Middle frontal gyrus (tissue), 1 donor: Measurements from ENCODE around the gene CHD1.
"Not testable (repeated sequence)": the region's sequence is repeated elsewhere in the genome, so short reads cannot be mapped to it uniquely, and the experiment has no call there.

Experiments used
- DNase-seq: peaks from one replicate; pipeline ENCODE4 v3.0.0-alpha.2; 2015; ENCODE audit warnings: low spot score; ENCODE audit errors: extremely low spot score

CHD1 gene

GRCh38 chr5:98928873-98929709 lies at the start of gene CHD1:
CHD1 (minus strand) TSS chr5:98929007; CDS start chr5:98926386, 2,621 bp downstream.
- peak; percentile 96 for DNase-seq

- no peak for DNase-seq
These were observed 49.7 kb upstream of the CHD1 start for GRCh38 chr5:98978528-98978927.

- no peak for DNase-seq
These were observed 48.9 kb upstream of the CHD1 start for GRCh38 chr5:98977723-98978122.

DNA sequence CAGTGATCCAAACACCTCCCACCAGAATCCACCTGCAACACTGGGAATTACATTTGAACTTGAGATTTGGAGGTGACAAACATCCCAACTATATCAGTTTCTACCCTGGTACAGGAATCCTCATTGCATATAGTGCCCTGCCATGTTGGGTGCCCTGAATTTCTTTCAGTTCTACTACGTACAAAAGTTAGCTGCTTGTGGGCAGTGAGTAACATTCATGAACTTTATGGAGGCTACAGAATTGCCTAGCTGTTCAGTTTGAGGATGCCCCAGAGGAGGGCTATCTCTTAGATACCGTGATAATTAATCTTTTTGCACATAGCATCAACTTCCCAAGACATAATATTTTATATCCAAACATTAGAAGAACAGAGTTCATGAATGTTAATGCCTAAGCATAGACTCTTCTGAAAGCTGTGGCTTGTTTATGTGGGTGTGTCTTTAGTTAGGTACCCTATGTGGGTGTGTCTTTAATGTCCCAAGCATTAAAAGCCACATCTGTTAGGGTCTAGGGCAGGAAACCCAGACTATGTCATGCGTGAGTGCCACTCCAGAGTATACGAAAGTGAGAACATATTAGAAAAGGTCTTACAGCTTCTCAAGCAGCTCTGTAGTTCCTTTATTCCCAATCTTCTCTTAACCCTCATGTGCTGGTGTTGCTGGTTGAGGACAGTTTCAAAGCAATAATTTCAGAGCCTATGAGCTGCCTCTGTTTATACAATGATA lies 47.0 kb upstream of the CHD1 start:
- DNase-seq: no peak

DNA sequence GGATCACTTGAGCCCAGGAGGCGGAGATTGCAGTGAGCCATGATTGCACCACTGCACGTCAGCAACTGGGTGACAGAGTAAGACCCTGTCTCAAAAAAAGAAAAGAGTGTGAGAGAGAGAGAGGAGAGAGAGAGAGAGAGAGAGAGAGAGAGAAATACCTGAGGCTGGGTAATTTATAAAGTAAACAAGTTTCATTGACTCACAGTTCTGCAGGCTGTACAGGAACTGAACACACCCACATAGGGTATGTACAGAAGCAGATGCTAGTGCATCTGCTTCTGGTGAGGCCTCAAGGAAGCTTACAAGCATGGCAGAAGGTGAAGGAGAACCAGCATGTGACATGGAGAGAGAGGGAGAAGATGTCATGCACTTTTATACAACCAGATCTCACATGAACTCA lies 46.4 kb upstream of the CHD1 start:
- DNase-seq: no peak

DNA sequence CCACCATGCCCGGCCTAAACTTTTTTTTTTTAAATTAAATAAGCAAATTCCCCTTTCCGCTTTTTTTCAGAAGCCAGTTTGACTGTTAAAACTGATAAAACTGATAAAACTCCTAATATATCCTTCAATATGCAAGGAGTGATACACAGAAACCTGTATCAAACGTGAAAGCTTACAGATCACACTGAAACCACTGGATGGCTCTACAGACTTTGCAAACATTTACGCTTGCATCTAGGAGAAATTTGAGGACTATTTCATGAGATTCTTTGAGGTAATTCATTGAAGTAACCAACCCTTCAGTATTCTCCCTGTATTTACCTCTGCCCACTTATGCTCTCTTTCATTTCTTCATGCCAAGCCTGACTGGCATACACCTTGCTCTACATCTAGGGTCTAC lies 40.6 kb upstream of the CHD1 start:
- DNase-seq: no peak

DNA sequence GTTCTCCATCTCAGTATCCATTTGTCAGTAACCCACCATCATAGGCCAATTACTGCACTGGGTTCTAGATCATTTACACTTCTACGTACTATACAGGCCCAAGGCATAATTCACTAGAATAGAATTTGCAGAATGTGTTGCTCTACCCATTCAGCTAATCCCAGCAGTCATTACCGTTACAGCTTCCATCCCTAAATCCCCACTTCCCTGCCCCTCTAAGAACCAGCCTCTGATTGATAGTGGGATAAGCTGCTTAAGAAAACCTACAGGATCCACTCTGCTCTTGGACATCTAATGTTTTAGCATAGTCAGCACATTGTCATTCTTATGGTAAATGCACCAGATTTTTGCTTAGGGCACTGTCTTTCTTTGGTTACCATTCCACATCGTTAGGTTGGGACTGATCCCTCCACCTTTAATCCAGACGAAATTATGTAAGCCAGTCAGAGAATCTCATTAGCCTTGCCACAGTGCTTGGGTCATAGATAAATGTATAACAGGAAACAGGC lies 39.3 kb upstream of the CHD1 start:
- DNase-seq: no peak

DNA sequence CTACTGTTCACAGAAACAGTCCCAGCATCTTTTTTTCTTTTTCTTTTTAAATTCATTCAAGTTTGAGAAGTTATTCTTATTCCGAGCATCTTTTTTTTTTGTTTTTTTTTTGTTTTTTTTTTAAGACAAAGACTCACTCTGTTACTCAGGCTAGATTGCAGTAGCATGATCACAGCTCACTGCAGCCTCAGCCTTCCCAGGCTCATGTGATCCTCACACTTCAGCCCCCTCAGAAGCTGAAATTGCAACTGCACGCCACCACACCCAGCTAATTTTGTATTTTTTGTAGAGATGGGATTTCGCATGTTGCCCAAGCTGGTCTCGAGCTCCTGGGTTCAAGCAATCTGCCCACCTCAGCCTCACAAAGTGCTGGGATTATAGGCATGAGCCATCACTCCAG lies 36.4 kb upstream of the CHD1 start:
- DNase-seq: no peak

GRCh38 chr5:98964621-98965020 lies 35.8 kb upstream of the CHD1 start:
- DNase-seq: no peak

GRCh38 chr5:98963019-98963418 lies 34.2 kb upstream of the CHD1 start:
- DNase-seq: no peak

- no peak for DNase-seq
These were observed 33.8 kb upstream of the CHD1 start for GRCh38 chr5:98962587-98962986.

DNA sequence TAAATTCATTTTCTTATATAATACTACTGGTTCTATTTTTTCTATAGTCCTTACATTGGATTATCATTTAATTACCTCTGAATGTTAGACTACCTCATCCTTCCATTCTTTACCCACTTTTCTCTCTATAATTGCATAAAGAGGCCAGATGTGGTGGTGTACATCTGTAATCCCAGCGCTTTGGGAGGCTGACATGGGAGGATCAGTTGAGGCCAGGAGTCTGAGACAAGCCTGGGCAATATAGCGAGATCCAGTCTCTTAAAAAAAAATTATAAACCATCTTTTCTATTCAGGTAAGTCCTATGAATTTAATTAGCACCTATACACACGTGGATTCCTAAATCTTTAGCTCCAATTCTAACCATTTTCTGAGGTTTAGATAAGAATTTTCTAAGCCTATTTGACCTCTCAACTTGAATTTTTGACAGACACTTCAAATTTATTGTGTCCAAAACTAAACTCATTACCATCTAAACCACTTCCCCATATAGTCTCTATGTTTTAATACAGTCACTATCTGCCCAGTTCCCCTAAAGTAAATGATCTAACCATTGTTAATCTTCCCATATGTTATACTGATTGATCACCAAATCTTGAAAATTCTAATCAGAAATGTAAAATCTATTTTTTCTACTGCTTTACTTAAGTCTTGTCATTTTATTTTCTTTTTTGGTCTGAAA lies 33.0 kb upstream of the CHD1 start:
- no peak for DNase-seq

GRCh38 chr5:98957307-98957706 lies 28.5 kb upstream of the CHD1 start:
- no peak for DNase-seq

DNA sequence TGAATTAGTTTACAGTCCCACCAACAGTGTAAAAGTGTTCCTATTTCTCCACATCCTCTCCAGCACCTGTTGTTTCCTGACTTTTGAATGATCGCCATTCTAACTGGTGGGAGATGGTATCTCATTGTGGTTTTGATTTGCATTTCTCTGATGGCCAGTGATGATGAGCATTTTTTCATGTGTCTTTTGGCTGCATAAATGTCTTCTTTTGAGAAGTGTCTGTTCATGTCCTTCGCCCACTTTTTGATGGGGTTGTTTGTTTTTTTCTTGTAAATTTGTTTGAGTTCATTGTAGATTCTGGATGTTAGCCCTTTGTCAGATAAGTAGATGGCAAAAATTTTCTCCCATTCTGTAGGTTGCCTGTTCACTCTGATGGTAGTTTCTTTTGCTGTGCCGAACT lies 27.1 kb upstream of the CHD1 start:
- DNase-seq: not testable (repeated sequence)

DNA sequence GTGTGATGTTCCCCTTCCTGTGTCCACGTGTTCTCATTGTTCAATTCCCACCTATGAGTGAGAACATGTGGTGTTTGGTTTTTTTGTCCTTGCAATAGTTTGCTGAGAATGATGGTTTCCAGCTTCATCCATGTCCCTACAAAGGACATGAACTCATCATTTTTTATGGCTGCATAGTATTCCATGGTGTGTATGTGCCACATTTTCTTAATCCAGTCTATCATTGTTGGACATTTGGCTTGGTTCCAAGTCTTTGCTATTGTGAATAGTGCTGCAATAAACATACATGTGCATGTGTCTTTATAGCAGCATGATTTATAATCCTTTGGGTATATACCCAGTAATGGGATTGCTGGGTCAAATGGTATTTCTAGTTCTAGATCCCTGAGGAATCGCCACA lies 26.7 kb upstream of the CHD1 start:
- not testable (repeated sequence) for DNase-seq

DNA sequence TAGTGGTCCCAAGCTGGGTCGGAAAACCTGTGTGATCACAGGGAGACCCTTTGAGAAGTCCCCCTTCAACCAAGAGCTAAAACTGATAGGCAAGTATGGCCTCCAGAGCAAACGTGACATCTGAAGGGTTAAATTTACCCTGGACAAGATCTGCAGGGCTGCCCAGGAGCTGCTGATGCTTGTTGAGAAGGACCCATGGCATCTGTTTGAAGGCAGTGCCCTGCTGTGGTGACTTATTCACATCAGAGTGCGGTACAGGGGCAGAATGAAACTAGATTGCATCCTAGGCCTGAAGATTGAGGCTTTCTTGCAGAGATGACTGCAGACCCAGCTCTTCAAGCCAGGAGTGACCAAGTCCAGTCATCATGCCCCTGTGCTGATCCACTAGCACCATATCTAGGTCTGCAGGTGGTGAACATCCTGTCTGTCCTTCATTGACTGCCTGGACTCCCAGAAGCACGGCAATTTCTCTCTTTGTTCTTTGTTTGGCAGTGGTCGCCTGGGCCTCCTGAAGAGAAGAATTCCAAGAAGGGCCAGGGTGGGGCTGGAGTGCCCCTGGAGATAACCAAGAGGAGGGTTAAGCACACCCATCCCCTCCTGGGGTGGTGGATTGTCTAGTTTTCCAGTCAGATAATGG lies 25.7 kb upstream of the CHD1 start:
- DNase-seq: no peak

DNA sequence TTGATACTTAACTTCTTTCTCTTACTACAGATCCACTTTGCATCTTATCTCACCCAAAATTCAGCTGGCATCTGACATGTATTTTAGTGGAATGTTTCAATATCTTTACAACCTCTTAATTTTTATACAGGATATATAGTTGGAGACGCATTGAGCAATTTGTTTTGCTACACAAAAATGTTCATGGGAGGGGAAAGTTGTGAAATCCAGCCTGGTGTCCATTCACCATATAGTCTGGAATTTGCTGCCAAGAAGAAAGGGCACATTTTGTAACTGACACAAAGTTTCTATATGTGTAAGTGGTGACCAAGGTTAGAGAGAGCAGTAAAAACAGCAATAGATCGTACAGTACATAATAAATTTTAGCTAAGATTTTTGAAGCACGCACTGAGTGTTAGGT lies 14.0 kb upstream of the CHD1 start:
- DNase-seq: no peak

GRCh38 chr5:98941131-98941883 lies 12.5 kb upstream of the CHD1 start:
- no peak for DNase-seq

DNA sequence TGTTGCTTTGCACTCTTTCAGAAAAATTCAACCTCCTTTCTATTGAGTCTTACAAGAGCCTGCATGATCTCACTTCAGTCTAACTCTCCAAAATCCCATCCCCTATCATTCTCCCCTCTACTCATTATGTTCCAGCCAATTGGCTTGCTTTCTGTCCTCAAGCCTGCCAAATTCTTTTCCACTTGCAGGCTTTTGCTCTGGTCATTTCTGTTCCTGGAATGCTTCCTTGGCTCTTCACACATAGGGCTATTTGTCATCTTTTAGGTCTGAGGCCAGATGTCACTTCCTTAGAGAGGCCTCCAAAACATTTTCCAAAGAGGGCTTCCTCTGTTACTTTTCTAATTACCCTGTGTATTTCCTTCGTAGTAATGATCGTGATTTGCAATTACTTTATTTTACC lies 11.8 kb upstream of the CHD1 start:
- DNase-seq: no peak

GRCh38 chr5:98938464-98938863 lies 9.7 kb upstream of the CHD1 start:
- DNase-seq: no peak
